Ishikawa (cell line): ENCODE results near the gene CRX.

Experiments
- REST ChIP-seq: IDR thresholded peaks from 2 replicates; pipeline ENCODE4 v1.6.1; 2012; ENCODE audit warnings: low read depth, mild to moderate bottlenecking
- TAF1 ChIP-seq: IDR thresholded peaks from 2 replicates; pipeline ENCODE4 v1.6.1; 2012; ENCODE audit warnings: low read depth, mild to moderate bottlenecking

- TF ChIP-seq TAF1 (no peak), REST (no peak)
Measured at GRCh38 chr19:47836038-47836437, 14.3 kb downstream of the CRX start.
